Spleen (tissue), 11 donors: ENCODE results near the gene CD248. TPM values are rescaled to one million over a fixed set of nuclear protein-coding genes. Genes with fewer than 3 reads are reported as not detected.

Source experiments
- DNase-seq: peaks from one replicate; pipeline ENCODE4 v3.0.0-alpha.2; 2020
- H3K27ac ChIP-seq, 8 donors: fragments of 200-600 bp; sonication (generic) in 7 of 8; 1 replicate in 4 of 8; 2 replicates in 4 of 8; pipeline versions ENCODE4 v1.5.0 to v1.8.0; 2016 to 2021; ENCODE audit warnings: inconsistent platforms in 4 of 8, mild to moderate bottlenecking in 4 of 8, moderate library complexity in 1 of 8
- H3K27me3 ChIP-seq, 7 donors: fragments of 200-600 bp; sonication (generic) in 6 of 7; replicated peaks in 1 of 7; 1 replicate in 4 of 7; 2 replicates in 3 of 7; pipeline versions ENCODE4 v1.5.0 to v1.8.0; 2016 to 2021; ENCODE audit warnings: inconsistent platforms in 3 of 7, mild to moderate bottlenecking in 1 of 7
- H3K36me3 ChIP-seq, 6 donors: fragments of 200-600 bp; sonication (generic) in 5 of 6; 1 replicate in 4 of 6; 2 replicates in 2 of 6; pipeline versions ENCODE4 v1.5.0 to v1.8.0; 2016 to 2021; ENCODE audit warnings: inconsistent platforms in 2 of 6
- H3K4me1 ChIP-seq, 6 donors: fragments of 200-600 bp; sonication (generic) in 5 of 6; 1 replicate in 3 of 6; 2 replicates in 3 of 6; pipeline versions ENCODE4 v1.5.0 to v1.8.0; 2016 to 2021; ENCODE audit warnings: inconsistent platforms in 3 of 6
- H3K4me3 ChIP-seq, 8 donors: fragments of 200-600 bp; sonication (generic) in 7 of 8; 1 replicate in 4 of 8; 2 replicates in 4 of 8; pipeline versions ENCODE4 v1.5.0 to v1.8.0; 2016 to 2021; ENCODE audit warnings: inconsistent platforms in 4 of 8, mild to moderate bottlenecking in 4 of 8, moderate library complexity in 2 of 8
- H3K9me3 ChIP-seq, 8 donors: fragments of 200-600 bp; sonication (generic) in 7 of 8; 1 replicate in 4 of 8; 2 replicates in 4 of 8; pipeline versions ENCODE4 v1.5.0 to v1.8.0; 2016 to 2021; ENCODE audit warnings: inconsistent platforms in 4 of 8
- POLR2A ChIP-seq, 3 donors: fragments of 450-650 bp; IDR thresholded peaks; one replicate each; pipeline ENCODE4 v1.5.1; 2017; ENCODE audit warnings: antibody characterized with exemption in 3 of 3, mild to moderate bottlenecking in 1 of 3
- POLR2AphosphoS5 ChIP-seq, 3 donors: sonication (generic); formaldehyde crosslinking; IDR thresholded peaks; one replicate each; pipeline ENCODE4 v1.5.1; 2017; ENCODE audit warnings: antibody characterized with exemption in 3 of 3
- WGBS, 5 donors: extraction: QIAGEN DNeasy Blood & Tissue Kit in 3 of 5; methylation state at CpG; one replicate each; pipeline versions ENCODE4 v1.1.5 to v1.1.7; 2013 to 2018; 5-methylcytosine and 5-hydroxymethylcytosine counted together
- intact Hi-C: fragments of 100-400 bp; cut with DNase I; formaldehyde crosslinking; loops from one replicate; pipeline ENCODE4 v1.15.0; 2023; ENCODE audit warnings: low total_unique reads
- polyA plus RNA-seq, 3 donors: library from polyadenylated mRNA; stranded (reverse); fragments of 200-250 nt; gene quantifications; one replicate each; pipeline ENCODE4 v1.2.1, GENCODE V29; 2013
- total RNA-seq, 7 donors: library from RNA; depleted of rRNA in 3 of 7; stranded (reverse); fragments of >200 nt in 3 of 7; fragmentation: NEBNext Ultra II Directional in 4 of 7; extraction: Animal tissue kit (Norgen Biotek cat#: 25700) in 4 of 7; gene quantifications; one replicate each; pipeline versions ENCODE4 v1.1.0 to v1.2.1, GENCODE V29; 2016 to 2021
- TF ChIP-seq, protein P1 (sequence below), 11 experiments: fragments of 200-600 bp in 7 of 11; fragments of 450-650 bp in 4 of 11; sonication (generic) in 4 of 11; IDR thresholded peaks in 8 of 11; conservative IDR thresholded peaks in 3 of 11; 1 replicate in 7 of 11; 2 replicates in 4 of 11; pipeline versions ENCODE4 v1.4.0 to v1.8.0; 2016 to 2021; ENCODE audit warnings: antibody characterized with exemption in 11 of 11, inconsistent platforms in 4 of 11, mild to moderate bottlenecking in 1 of 11
- donor health status: healthy with polysubstance abuse.
- donor health status: DM: no; HTN: no; CAD: no; lungs with moderate emphysema.
- donor health status: DM: no; HTN: no; CAD: no.
- donor health status: Bipolar disorder and iron deficiency.
- donor health status: healthy.
- donor health status: DM: no; HTN: no; CAD: no.
- donor health status: DM: yes; HTN: yes; CAD: no.

Gene CD248
- total and polyA plus RNA-seq, 10 donors, result 1.7 to 15.7 (median 4.9) TPM

DNA sequence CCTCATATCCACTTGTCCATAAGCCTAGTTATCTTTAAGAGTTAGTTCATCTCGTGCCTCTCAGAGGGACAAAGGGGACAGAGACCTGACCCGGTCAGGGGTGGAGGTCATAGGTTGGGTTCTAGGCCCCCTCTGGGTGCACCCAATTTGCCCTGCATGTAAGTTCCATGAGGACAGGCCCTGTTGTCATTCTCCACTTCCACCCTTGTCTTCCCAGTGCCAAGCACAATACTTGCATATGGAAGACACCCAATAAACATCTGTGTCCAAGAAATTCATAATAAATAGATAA is 26.6 kb downstream of the CD248 start:
- H3K27me3 ChIP-seq, result peaks cover 0 to 53% (median 37%) of the 10 kb centered on the region in 7 donors
- H3K9me3 ChIP-seq, result no peaks in the 10 kb centered on the region
- peak overlapping the region in 1 of 8 donors; percentile 88 for H3K4me3 ChIP-seq
- no peak overlapping the region for H3K27ac ChIP-seq
- WGBS, 5 donors, result 77 to 93% (median 81%) methylated on average over 2 of the region's 2 CpGs
- no peak for DNase-seq
- TF ChIP-seq POLR2A (IDR thresholded peaks at IDR 0.05) (no peak), POLR2AphosphoS5 (IDR thresholded peaks at IDR 0.05) (no peak)
- TF ChIP-seq, protein P1, sequence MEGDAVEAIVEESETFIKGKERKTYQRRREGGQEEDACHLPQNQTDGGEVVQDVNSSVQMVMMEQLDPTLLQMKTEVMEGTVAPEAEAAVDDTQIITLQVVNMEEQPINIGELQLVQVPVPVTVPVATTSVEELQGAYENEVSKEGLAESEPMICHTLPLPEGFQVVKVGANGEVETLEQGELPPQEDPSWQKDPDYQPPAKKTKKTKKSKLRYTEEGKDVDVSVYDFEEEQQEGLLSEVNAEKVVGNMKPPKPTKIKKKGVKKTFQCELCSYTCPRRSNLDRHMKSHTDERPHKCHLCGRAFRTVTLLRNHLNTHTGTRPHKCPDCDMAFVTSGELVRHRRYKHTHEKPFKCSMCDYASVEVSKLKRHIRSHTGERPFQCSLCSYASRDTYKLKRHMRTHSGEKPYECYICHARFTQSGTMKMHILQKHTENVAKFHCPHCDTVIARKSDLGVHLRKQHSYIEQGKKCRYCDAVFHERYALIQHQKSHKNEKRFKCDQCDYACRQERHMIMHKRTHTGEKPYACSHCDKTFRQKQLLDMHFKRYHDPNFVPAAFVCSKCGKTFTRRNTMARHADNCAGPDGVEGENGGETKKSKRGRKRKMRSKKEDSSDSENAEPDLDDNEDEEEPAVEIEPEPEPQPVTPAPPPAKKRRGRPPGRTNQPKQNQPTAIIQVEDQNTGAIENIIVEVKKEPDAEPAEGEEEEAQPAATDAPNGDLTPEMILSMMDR (IDR thresholded peaks at IDR 0.05 in 8 of 11, conservative IDR thresholded peaks at IDR 0.05 in 3 of 11), result no peak
- intact Hi-C loops, result no loop called here
- peaks cover 18 to 65% (median 42%) of the 10 kb centered on the region in 6 donors for H3K4me1 ChIP-seq
- peaks cover 0 to 9% (median under 1%) of the 10 kb centered on the region in 6 donors for H3K36me3 ChIP-seq

DNA sequence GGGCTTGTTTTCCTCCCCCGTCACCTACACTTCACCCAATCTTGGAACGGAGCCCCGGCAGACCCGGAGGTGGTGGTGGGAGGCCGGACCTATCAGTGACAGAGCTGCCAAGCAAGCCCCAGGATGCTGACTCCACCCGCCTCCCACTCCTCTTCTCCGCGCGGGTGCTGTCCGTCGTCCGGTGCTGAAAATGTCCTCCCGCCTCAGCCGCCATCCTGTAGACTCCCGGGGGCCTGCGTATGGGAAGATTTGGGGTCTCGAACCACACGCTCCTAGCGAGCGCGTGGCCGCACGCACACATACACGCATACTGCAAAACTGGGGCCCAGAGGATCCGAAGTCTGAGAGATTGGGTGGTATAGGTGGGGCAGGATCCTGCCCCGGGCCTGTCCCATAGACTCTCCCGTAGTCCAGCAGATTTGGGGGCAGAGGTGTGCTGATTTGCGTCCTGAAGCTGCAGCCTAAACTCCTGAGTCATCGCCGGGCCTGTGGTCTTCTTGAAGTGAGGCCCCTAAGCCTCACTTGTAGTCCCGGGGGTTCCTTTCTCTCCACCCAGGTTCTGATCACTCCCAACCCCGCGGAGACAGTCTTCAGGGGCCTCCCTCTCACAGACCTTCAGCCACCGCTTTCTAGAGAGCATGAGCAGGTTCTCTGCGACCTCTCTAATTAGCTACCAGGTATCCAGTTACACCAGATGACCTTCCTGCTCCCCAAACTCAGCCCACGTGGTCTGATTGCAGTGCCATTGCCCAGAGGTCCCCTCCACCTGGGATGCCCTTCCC is 27.1 kb downstream of the CD248 start:
- peaks cover 0 to 48% (median 32%) of the 10 kb centered on the region in 7 donors for H3K27me3 ChIP-seq
- 12 to 21% (median 13%) methylated on average over 26 to 36 of the region's 36 CpGs for WGBS, 5 donors
- intact Hi-C loops, result no loop called here

DNA sequence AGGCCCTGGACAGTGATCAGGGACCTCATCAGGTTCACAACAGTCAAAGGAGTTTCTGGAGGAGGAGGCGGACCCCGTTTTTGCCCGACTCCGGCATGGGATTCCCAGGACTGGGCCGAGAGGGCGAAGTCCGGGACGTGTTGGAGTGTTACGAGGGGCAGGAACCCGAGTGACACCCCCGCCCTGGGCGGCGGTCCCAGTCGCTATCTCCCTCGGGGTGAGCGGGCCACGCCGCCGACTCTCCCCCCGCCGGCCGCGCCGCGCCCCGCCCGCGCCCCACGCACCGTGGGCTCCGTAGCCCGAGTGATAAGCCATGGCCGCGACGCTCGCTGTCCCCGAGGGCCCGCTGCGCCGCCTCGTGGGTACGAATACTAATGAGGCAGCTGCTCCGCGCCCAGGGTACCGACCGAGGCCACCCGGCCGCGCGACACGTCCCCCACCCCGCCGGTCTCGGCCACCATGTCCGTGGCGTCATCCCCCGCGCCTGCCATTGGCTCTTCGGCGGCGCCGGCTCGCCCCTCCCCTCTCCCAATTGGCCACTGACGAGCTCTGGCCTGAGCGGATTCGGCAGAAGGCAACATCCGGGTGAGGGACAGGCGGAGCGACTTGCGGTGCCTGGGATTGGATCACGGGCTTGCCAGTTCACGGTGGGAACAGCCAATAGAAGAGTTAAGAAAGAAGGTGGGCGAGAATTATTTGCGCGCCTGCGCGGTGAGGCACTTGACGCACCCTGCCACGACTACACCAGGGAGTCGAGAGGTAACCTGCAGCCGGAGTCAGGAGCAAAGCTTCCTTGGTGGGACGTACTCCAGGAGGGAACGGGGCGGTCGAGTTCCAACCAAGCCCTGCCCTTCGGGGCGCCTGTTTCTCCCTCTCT is 27.9 kb downstream of the CD248 start, which contains the start of gene YIF1A:
Gene YIF1A, minus strand, starts transcription at position 473 of the 877 bp plus-strand sequence. Its CDS starts 158 bp downstream, at position 315.
- TF ChIP-seq POLR2AphosphoS5 (IDR thresholded peaks at IDR 0.05) (peak; percentile 97 to 98 (median 98)), POLR2A (IDR thresholded peaks at IDR 0.05) (peak in 2 of 3 donors; percentile 60 to 83)
- TF ChIP-seq, protein P1 (IDR thresholded peaks at IDR 0.05 in 8 of 11, conservative IDR thresholded peaks at IDR 0.05 in 3 of 11), result peak in 5 of 11 experiments; percentile 9 to 51 (median 32)
- Histone ChIP-seq H3K27ac (peak within 1 kb of the TSS; percentile 93 to 96 (median 95)), H3K36me3 (peaks cover 0 to 23% (median 6%) of the 10 kb centered on the region in 6 donors), H3K27me3 (peaks cover 0 to 39% (median 27%) of the 10 kb centered on the region in 7 donors), H3K4me3 (peak within 1 kb of the TSS; percentile 68 to 96 (median 86)), H3K9me3 (no peaks in the 10 kb centered on the region), H3K4me1 (peaks cover 18 to 70% (median 42%) of the 10 kb centered on the region in 6 donors)
- intact Hi-C loops, result no loop called here
- DNase-seq, result peak; percentile 99
- WGBS, 5 donors, result 0 to 1% (median 0%) methylated on average over 24 to 87 of the region's 87 CpGs

More for the DNA sequence above, 27.1 kb downstream of the CD248 start:
- Histone ChIP-seq H3K4me3 (peak overlapping the region; percentile 53 to 96 (median 86)), H3K36me3 (peaks cover 0 to 15% (median 4%) of the 10 kb centered on the region in 6 donors), H3K27ac (peak overlapping the region; percentile 51 to 96 (median 95)), H3K9me3 (no peaks in the 10 kb centered on the region), H3K4me1 (peaks cover 18 to 70% (median 42%) of the 10 kb centered on the region in 6 donors)
- no peak for DNase-seq
- no peak for TF ChIP-seq POLR2AphosphoS5 (IDR thresholded peaks at IDR 0.05)
- no peak for TF ChIP-seq POLR2A (IDR thresholded peaks at IDR 0.05)
- TF ChIP-seq, protein P1 (IDR thresholded peaks at IDR 0.05 in 8 of 11, conservative IDR thresholded peaks at IDR 0.05 in 3 of 11), result no peak
